HUDEP-2 (cell line): Measurements from ENCODE around the gene ZCCHC10.
A peak's percentile ranks its signal among the peaks of the same experiment; 100 is the strongest.
"Not testable (repeated sequence)": the region's sequence is repeated elsewhere in the genome, so short reads cannot be mapped to it uniquely, and the experiment has no call there.

Experiments
- DNase-seq, 76 experiments: peaks; one replicate each; lab custom pipeline; 2025; ENCODE audit not compliant: unreplicated experiment in 76 of 76; lab: John Stamatoyannopoulos, UW

Gene ZCCHC10

GRCh38 chr5:133046560-133046959, 20.2 kb upstream of the ZCCHC10 start:
- DNase-seq: not testable (repeated sequence)

DNA sequence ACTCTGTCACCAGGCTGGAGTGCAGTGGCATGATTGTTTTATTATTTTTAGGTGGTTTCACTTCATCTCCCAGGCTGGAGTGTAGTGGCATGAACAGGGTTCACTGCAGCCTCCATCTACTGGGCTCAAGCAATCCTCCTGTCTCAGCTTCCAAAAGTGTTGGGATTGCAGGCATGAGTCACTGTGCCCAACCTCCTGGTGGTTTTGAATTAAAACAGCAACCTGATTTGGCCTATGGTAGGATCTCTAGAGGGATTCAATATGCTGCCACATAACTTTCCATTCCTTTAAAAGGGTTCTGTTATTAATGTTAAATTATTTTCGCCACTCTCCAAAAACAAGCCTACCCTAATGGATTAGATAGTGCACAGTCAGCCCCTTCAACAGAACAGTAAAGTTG, 15.6 kb upstream of the ZCCHC10 start:
- no peak for DNase-seq

GRCh38 chr5:133041157-133041784, 14.9 kb upstream of the ZCCHC10 start:
- no peak for DNase-seq

DNA sequence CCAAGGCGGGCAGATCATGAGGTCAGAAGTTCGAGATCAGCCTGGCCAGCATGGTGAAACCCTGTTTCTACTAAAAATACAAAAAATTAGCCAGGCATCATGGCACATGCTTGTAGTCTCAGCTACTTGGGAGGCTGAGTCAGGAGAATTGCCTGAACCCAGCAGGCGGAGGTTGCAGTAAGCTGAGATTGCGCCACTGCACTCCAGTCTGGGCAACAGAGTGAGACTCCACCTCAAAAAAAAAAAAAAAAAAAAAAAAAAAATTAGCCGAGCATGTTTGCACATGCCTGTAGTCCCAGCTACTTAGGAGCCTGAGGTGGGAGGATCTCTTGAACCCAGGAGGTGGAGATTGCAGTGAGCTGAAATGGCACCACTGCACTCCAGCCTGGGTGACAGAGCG, 10.3 kb upstream of the ZCCHC10 start:
- DNase-seq: not testable (repeated sequence)

DNA sequence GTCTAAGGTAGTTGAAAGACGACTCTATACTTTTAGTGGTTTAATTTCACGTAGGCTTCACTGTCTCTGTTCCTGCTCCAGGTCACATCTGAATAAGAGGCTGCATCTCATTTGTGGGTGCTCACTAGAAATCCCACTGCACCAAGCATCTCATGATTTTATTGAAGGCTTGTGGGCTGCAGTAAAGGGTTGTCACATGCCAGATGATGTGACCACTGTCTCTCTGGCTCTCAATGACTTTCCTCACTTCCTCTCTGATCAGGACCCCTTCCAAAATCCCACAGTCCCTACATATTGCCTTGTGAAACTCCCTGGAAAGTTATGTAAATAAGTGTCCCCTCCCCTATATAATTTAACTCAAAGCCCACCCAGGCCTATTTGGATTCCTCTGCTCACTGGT, 8.9 kb upstream of the ZCCHC10 start:
- no peak for DNase-seq

- DNase-seq: no peak
Measured at GRCh38 chr5:133034064-133034463, 7.7 kb upstream of the ZCCHC10 start.

- DNase-seq: peak in 24 of 76 experiments; percentile 1 to 60 (median 22)
Measured at GRCh38 chr5:133032852-133033742, 6.7 kb upstream of the ZCCHC10 start.

- peak in 1 of 76 experiments; percentile 1 for DNase-seq
Measured at GRCh38 chr5:133030343-133031005, 4.1 kb upstream of the ZCCHC10 start.

- DNase-seq: no peak
Measured at GRCh38 chr5:133029416-133029815, 3.1 kb upstream of the ZCCHC10 start.

DNA sequence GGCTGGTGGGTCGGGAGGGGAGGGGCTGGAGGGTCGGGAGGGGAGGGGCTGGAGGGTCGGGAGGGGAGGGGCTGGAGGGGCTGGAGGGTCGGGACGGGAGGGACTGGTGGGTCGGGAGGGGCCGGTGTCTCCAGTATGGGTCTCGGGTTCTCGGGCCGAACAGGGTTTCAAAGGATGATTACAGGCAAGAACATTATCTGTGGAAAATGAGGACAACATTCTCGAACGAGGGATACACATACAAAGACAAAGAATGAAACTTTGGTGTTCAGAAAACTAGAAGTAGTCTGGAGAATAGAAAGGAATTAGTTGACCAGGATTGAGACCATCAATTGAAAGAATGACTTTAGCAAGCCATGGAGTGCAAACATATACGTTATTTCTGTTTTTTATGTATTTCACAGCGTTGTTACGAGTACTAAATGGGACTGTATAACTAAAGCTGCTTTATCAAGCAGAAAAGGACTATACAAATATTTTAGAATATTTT, 360 bp upstream of the ZCCHC10 start:
- no peak for DNase-seq

- DNase-seq: not testable (repeated sequence)
Measured at GRCh38 chr5:133019471-133019870, 6.9 kb downstream of the ZCCHC10 start.

DNA sequence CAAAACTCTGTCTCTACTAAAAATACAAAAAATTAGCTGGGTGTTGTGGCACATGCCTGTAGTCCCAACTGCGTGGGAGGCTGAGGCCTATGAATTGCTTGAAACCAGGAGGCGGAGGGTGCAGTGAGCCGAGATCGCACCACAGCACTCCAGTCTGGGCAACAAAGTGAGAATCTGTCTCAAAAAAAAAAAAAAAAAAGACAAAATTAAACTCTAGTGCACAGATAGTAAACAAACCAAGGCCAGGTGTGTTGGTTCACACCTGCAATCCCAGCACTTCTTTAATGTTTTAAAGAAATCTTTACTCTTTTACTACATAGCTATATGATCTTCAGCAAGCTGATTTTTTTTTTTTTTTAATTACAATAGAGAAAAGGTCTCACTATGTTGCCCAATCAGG, 8.4 kb downstream of the ZCCHC10 start:
- DNase-seq: no peak

- DNase-seq: no peak
Measured at GRCh38 chr5:133015466-133015865, 10.9 kb downstream of the ZCCHC10 start.

GRCh38 chr5:133008455-133008854, 17.9 kb downstream of the ZCCHC10 start:
- DNase-seq: not testable (repeated sequence)

- DNase-seq: no peak
Measured at GRCh38 chr5:133006653-133007052, 19.7 kb downstream of the ZCCHC10 start.

GRCh38 chr5:132999246-132999645, 27.1 kb downstream of the ZCCHC10 start:
- DNase-seq: no peak

GRCh38 chr5:132998556-132998955, 27.8 kb downstream of the ZCCHC10 start:
- DNase-seq: no peak

DNA sequence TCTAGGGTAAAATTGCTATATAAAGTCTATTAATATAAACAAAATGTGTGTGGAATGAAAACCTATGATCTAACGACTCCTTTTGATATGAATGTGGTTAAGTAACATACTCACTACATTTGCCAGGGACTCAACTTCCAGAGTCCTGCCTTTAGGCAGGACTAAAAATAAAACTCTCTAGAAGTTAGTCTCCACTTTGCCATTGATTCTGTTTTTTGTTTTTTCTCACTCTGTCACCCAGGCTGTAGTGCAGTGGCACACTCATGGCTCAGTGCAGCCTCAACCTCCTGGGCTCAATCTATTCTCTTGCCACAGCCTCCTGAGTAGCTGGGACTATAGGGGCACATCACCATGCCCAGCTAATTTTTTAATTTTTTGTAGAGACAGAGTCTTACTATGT, 30.0 kb downstream of the ZCCHC10 start:
- DNase-seq: no peak

DNA sequence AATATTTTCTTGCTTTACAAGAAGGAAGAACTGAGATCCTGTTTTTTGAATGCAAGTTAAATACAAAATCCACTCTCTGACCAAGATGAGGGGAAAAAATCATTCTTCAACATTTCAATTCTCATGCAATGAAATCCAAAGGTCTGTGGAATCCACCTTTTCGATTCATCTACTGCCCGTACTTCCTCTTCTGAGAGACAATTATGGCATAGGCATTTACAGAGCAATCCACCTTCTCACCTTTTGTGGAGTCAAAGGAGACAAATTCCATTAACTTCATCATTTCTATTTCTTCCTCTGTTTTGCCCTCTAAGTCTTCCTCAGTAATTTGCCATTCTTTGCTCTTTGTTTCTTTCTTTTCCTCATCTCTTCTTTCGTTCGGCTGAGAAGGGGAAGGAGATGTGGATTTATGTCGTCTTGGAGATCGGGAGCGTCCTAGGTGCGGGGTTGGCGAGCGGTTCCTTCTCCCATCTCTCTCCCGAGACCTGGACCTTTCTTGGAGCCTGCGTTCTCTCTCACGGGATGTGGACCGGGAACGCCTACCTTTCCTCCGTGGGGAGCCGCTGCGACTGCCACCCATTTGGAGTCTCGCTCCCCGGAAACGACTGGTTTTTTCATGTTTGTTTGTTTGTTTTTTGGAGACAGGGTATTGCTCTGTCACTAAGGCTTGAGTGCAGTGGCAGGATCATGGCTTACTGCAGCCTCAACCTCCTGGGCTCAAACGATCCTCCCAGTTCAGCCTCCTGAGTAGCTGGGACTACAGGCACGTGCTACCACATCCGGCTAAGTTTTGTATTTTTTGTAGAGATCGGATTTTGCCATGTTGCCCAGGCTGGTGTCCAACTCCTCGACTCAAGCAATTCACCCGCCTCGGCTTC, 38.6 kb downstream of the ZCCHC10 start:
- no peak for DNase-seq

- not testable (repeated sequence) for DNase-seq
Measured at GRCh38 chr5:132982971-132983370, 43.4 kb downstream of the ZCCHC10 start.
